GM13976 (cell line): ENCODE measurements around the gene GRID1.

Experiments used
- DNase-seq: peaks from one replicate; pipeline ENCODE4 v3.0.0; 2012; ENCODE audit warnings: low spot score
- in situ Hi-C: fragments of 300-500 bp; cut with MboI; formaldehyde crosslinking; loops from one replicate; pipeline ENCODE4 v1.12.0; 2022; ENCODE audit warnings: low sequenced_read_pairs, mixed read lengths, inconsistent platforms; ENCODE audit not compliant: unreplicated experiment
- TF ChIP-seq, protein P1 (sequence below): IDR thresholded peaks from 2 replicates; pipeline ENCODE4 v1.5.1; 2012; ENCODE audit warnings: borderline replicate concordance, mild to moderate bottlenecking; ENCODE audit not compliant: insufficient read depth; ENCODE audit errors: extremely low read depth, missing control alignments, control extremely low read depth

Gene GRID1

DNA sequence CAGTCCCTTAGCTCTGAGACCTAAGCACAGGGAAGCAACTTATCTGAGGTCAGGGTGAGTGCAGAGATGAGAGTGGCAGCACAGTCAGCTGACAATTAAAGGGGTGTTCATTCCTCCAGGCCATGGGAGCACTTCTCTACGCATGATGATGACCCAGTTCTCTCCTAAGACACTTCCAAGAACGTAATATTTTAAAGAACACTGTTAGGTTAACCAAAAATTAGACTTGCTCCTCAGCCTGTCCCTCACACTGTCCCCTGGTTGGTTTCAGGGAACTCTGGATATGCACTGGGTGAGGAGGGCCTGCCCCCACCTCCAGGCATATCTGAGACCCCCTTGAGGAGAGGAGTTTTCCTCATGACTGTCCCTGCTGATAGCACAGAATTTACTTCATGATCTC is 767.5 kb downstream of the GRID1 start:
- TF ChIP-seq, protein P1, sequence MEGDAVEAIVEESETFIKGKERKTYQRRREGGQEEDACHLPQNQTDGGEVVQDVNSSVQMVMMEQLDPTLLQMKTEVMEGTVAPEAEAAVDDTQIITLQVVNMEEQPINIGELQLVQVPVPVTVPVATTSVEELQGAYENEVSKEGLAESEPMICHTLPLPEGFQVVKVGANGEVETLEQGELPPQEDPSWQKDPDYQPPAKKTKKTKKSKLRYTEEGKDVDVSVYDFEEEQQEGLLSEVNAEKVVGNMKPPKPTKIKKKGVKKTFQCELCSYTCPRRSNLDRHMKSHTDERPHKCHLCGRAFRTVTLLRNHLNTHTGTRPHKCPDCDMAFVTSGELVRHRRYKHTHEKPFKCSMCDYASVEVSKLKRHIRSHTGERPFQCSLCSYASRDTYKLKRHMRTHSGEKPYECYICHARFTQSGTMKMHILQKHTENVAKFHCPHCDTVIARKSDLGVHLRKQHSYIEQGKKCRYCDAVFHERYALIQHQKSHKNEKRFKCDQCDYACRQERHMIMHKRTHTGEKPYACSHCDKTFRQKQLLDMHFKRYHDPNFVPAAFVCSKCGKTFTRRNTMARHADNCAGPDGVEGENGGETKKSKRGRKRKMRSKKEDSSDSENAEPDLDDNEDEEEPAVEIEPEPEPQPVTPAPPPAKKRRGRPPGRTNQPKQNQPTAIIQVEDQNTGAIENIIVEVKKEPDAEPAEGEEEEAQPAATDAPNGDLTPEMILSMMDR, result no peak
- in situ Hi-C loops, result no loop called here
- no peak for DNase-seq

DNA sequence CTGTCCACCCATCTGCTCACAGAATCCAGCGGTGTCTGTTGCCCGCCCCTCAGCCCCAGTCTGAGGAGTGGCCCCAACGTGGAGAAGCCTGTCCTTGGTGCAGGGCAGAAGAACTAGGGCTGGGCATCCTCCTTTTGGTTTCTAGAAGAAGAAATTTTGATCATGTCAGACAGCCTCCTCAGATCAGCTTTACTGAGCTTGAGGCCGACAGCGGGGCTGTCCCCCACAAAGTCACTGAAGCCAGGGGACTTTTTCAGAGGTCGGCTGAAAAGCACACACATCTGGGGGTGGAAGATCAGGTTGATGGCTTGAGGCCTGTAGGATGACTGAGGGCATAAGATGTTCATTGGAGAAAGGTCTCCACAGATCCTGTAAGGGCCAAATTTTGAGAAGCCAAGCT is 767.9 kb downstream of the GRID1 start:
- in situ Hi-C loops, result no loop called here
- TF ChIP-seq, protein P1, result no peak
- DNase-seq, result no peak

DNA sequence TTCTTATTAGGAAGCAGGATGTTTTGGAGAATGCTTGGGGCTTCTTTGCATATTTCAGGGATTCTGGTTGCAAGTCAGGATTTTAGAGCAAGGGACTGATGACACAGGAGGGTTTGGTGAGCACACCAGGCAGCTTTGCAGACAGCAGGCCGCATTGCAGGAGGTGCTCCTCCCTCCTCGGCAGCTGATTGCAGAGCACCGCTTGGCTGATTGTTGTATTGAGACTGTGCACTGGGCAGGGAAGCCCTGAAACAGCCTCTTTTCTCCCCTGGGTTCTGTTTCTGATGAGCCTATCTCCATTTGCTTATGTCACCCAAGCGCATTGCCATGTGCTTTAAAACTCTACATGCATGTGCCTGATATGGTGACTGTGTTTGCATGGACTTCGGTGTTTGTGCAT is 769.6 kb downstream of the GRID1 start:
- no peak for DNase-seq
- in situ Hi-C loops, result no loop called here
- TF ChIP-seq, protein P1, result no peak

DNA sequence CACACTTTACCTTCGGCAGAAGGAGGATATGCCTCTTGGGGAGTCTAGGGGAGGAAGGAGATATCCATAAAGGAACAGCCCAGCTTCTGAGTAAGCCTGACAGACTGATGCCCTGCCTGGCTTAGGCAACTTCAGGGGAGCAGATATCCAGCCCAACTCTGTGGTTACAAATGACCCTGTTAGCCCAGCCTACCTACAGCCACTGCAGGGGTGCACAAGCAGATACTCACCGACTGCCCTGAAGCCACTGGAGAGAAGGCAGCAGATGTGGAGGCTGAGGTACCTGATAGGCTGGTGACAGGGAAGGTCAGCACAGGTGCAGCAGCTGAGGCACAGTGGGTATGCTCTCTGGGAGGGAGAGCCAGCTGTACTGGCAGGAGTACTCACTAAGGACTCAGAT is 770.2 kb downstream of the GRID1 start:
- TF ChIP-seq, protein P1, result no peak
- no peak for DNase-seq
- in situ Hi-C loops, result no loop called here

DNA sequence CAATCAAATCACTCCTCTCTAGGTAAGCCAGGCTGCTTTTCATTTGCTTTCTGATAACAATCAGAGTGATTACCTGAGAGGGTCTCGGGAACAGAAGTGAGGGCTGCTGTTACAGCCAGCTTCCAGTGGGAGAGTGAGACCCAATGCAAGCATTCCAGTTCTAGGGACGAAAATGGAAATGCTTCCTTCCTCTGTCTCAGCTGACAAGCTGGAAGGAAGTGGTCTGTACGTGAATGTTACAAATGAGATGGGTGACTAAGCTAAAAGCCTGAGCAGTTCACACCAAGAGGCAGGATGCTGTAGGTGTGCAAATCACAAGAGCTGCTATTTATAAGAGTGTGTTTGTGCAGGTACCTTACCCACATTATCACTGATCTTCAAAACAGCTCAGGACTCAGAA is 772.4 kb downstream of the GRID1 start:
- TF ChIP-seq, protein P1, result no peak
- no peak for DNase-seq
- in situ Hi-C loops, result no loop called here

DNA sequence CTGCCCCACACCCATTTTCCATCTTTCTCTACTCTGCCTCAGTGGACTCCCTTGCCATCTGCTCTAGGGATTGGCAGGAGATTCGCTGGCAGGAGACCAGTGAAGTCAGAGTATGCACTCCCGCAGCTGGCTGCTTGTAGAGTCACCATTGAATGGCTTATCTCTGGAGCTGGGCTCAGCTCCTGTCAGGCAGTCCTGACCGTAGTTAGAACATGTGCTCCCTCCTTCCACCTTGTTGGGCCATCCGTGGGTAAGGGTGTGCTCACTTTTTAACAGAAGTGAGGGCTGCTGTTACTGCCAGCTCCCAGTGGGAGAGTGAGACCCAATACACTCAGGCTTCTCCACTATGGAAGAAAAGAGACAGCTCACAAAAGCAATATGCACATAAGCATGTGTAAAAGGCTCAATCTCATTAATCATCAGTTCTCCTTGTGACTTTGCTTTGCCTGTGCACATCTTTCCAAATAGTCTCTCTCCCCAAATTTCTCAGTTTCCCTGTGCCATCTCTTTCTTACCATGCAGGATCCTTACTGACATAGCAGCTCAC is 773.3 kb downstream of the GRID1 start:
- DNase-seq, result no peak
- in situ Hi-C loops, result no loop called here
- TF ChIP-seq, protein P1, result no peak

DNA sequence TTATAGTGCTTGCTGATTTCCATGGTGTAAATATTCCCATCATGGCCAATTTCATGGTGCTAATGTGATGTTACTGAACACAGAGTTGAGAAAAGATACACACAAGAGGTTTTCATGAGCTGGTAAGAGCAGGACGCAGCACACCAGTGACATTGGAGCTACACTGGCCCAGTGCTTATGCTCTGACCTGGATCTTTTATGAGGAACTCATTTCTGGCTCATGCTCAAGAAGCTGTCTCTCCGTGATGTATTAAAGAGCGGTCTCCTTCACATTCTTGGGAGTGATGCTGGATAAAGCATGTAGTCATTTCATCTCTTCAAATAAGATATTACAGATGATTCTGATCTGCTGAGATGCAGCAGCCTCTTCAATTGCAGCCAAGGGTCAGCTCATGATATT is 785.2 kb downstream of the GRID1 start:
- TF ChIP-seq, protein P1, result no peak
- in situ Hi-C loops, result no loop called here
- no peak for DNase-seq
